Jurkat, Clone E6-1 (cell line): ENCODE results near the gene HSDL2.
"Not testable (repeated sequence)": the region's sequence is repeated elsewhere in the genome, so short reads cannot be mapped to it uniquely, and the experiment has no call there.

Experiments
- DNase-seq: peaks from one replicate; pipeline ENCODE4 v3.0.0-alpha.2; 2011; ENCODE audit warnings: low read depth, low spot score
- H3K4me3 ChIP-seq: 2 replicates; pipeline ENCODE4 v1.5.1; 2011; ENCODE audit warnings: mild to moderate bottlenecking, low read length, control low read depth, moderate library complexity

Gene HSDL2

DNA sequence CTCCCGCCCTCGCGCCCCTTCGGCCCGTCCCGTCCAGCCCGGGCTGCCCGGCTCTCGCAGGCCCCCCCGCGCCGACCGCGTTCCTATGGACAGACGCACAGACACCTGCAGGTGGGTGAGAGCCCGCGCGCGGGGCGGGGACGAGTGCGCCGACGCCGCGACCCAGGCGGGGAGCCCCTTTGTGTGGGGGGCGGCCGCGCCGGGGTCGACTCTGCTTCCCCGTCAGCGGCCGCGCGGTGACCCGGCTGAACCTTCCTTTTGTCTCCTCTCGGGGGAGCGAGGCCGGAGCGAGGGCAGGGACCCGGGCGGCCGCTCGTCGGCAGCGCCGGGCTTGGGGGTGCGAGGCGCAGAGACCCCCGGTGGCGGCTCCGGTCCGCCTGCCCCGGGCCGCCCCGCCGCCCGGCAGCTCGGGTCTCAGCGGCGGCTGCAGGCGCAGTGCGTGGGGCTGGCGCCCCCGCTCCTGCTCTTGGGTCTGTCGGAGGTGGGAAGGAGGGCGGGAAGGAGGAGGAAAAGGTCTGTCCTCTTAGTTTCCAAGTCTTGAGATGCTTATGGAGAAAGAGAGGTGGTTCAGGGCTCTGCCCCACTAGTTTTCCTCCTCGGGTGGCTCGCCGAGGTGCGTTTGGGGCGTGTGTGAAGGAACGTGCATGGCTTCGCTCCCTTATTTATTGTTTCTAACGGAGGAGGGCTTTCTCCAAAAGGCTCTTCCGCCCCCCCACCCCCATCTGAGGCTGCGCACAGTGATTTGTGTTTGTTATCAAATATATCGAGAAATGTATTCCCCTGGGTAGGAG is 107.3 kb downstream of the HSDL2 start:
- peak overlapping the region; percentile 67 for H3K4me3 ChIP-seq
- DNase-seq, result peak; percentile 62

DNA sequence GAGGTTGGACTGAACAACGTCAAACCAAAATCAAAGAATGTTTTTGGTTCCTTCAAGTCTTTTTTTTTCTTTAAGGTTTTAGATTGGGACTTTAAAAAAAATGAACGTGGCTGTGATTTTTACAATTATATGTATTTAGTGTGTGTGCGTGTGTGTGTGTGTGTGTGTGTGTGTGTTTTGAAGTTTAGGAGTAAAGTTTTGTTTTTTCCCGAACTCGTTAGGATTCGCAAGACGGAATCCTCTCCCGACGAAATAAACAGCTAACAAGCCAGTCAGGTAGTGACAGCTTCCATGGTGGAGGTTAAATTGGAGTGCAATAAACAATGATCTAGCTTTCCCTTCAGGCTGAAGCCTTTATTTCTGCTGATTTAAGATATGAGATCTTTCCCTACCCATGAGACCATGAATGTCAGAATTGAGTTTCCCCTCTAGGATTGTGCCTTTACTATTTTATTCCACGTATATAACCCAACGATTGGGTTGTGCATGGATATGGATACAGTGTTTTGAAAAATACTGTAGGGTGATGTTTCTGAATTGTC is 108.0 kb downstream of the HSDL2 start:
- H3K4me3 ChIP-seq, result peak overlapping the region; percentile 67
- no peak for DNase-seq

DNA sequence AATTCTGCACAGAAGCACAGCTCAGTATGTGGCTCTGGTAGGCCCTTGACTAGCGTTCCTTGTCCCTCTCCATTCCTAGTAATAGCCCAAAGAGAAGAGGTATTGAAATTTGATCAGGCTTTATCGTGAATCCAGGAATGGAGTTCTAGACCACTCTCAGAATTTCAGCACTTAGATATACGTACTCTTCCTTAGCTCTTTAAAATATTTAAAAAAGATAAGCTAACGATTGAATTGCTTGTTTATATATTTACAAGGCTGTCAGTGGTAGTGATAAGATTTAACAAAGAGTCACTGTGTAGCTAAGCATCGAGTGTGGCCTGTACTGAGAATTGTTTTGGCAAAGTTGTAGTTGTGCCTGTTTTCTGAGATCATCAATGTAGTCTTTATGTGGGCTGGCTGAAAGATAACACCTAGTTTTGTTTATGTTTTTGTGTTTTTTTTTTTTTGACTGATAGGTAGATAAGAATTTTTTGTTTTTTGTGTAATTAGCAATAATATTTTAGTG is 109.2 kb downstream of the HSDL2 start:
- DNase-seq, result no peak
- no peak overlapping the region for H3K4me3 ChIP-seq

DNA sequence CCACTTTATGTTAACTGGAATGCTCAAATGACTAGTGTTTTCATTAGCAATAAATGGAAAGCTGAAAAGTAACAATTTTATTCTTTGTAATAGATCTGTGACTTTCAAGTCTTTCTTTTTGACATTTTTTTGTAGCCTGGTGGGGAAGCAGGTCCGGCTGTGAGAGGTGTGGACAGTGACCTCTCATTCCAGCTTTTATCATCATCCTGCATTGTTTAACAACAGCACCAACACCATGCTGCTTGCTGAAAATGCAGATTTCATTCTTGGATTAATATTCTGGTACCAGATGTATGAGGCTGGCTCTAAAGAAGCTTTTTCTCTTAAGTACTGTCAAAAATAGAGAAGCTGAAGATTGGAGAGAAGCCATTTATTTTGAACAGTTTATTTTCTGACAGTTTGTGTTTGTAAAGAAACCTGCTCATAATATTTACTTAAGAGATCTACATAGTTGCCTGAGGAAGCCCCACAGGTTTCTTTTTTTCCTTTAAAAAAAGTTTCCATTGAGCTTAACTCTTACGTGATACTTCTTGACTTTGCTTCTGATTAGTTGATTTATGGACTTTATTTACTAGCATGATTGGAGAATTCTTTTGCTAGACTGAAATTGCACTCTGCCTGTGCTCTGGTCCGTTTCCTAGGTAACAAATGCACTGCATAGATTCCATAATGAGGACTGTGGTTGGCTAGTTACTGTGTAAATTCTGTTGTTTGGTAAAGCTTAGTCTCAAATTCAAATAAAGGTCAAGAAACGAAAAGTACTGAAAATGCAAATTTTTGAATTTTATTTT is 110.2 kb downstream of the HSDL2 start:
- no peak overlapping the region for H3K4me3 ChIP-seq
- DNase-seq, result no peak

DNA sequence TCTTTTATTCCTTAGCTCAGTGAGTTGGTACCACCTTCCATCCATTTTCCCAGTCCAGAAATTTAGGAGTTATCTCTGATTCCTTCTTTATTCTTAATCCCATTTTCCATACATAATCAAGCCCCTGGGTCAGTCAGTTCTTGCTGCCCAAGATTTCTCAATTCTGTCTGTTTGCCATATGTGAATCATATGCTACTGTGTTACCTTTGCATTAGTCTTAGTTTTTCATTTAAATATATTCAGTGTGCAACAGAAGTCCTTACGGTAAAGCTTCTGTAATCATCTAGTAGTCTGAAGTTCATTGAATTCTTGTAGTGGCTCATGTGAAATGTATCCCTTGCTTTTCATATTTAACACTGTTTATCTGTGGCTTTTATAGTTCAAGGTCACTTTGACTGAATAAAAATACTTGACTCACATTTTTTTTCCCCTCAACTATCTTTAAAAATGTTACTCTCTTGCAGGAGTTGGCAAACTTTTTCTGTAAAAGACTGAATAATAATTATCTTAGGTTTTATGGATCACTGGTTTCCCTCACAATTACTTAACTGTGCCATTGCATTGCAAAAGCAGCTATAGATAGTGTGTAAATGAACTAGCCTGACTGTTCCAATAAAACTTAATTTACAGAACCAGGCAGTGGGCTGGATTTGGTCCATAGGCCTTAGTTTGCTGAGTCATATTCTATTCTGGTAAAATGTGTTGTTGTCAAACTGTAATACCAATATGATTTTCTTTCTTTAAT is 113.7 kb downstream of the HSDL2 start:
- no peak for DNase-seq

DNA sequence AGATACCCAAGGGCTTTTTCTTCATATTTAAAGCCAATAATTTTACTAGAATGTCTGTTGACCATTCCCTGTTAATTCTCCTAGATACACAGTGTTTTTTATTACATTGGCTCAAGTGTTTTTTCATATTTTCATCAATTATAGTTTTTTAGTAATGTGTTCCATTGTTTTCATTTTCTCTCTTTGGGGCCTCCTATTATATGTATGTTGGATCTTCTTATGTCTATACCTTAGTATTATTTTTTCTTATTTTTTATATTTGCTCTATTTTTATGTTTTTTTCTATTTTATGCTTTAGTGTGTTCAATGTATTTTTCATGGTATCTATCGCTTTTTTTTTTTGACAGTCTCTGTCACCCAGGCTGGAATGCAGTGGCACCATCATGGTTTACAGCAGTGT is 114.2 kb downstream of the HSDL2 start:
- H3K4me3 ChIP-seq, result no peak overlapping the region
- DNase-seq, result no peak

More for the DNA sequence above, 113.7 kb downstream of the HSDL2 start:
- no peak overlapping the region for H3K4me3 ChIP-seq

DNA sequence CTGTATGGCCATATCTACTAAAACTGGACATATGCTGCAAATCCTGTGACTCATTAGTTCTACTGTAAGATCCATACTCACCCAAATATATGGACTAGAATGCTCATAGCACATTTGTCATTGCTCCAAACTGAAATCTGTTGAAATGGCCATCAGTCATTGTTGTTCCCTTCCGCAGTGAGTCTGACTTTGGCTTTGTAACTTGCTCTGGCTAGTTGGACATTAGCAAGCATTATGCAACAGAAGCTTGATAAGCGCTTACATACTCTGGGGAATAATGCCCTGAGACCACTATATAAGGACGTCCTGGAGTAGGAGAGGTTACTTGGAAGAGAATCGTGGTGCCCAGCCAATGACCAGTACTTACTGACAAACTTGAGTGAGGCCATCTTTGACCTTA is 115.7 kb downstream of the HSDL2 start:
- no peak overlapping the region for H3K4me3 ChIP-seq
- DNase-seq, result no peak

DNA sequence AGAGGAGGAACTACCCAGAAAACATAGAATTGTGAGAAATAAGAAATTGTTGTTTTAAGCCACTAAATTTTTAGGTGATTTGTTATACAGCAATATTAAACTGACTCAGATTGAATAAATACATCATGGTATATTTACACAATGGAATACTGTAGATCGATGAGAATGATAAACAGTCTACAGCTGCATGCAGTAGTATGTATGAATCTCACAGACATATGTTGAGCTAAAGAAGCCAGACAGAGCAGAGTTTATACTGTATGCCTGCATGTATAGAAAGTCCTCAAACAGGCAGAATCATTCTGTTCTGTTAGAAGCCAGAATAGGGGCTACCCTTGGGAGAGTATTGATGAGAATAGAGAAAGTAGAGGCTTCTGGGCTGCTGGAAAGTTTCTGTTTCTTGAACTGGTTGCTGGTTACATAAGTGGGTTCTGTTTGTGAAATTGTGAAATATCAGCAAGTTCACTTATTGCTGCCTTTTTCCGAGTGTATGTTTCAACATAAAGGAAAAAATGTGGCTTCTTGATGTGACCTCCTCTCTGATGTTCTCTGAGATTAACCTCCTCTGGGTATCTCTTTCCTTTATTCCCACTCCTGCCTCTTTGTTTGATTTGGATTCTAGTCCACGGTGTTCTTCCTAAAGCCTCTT is 116.3 kb downstream of the HSDL2 start:
- H3K4me3 ChIP-seq, result no peak overlapping the region
- no peak for DNase-seq

DNA sequence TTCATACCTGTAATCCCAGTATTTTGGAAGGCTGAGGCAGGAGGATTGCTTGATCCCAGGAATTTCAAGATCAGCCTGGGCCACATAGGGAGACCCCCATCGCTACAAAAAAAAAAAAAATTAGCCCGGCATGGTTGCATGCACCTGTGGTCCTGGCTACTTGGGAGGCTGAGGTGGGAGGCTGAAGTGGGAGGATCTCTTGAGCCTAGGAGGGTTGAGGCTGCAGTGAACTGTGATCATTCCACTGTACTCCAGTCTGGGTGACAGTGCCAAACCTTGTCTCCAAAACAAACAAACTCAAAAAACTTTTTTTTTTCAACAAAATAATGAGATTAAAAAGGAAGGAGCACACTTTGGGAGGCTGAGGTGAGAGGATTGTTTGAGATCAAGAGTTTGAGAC is 120.9 kb downstream of the HSDL2 start:
- H3K4me3 ChIP-seq, result no peak overlapping the region
- DNase-seq, result no peak

DNA sequence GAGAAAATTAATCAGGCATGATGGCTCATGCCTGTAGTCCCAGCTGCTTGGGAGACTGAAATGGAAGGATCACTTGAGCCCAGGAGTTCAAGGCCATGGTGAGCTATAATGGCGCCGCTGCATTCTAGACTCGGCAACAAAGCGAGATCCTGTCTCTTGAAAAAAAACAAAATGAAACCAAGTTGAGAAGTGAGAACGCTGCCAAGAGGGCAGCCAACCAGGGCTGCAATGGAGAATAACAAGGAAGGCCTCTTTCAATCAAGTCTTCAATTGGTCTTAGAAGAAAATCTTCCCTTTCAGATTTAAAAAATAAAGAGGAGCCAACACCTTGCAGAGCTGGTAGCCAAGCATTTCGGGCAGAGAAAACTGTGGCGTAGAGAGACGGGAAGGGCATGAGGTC is 121.4 kb downstream of the HSDL2 start:
- H3K4me3 ChIP-seq, result no peak overlapping the region
- no peak for DNase-seq

DNA sequence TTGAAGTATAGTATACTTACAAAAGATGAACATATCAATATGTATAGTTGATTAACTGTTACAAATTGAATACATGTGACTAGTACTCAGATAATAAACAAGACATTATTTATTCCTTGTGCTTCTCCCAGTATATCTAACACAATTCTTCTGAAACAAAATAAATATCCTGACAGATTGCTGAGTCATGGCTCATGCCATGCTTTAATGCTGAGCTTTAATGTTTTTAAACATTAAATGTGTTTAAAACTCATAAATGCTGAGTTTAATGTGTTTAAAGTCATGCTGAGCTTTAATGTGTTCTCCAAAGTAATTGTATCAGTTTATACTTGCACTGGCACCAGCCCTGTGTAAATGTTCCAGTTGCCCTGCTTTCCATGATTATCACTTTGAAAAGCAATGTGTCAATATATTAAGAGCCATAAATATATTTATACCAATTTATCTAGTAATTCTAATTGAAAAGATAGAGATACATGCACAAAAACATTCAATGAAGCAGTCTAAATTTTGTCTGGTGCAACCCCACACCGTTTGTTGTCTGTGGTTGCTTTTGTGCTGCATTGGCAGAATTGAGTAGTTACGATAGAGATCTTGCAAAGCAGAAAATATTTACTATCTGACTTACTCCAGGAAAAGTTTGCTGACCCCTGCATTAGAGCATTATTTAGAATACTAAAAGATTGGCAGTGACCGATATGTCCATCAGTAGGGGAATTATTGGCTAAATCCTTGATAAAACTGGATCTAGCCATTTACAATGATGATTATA is 122.5 kb downstream of the HSDL2 start:
- DNase-seq, result no peak
- H3K4me3 ChIP-seq, result no peak overlapping the region

DNA sequence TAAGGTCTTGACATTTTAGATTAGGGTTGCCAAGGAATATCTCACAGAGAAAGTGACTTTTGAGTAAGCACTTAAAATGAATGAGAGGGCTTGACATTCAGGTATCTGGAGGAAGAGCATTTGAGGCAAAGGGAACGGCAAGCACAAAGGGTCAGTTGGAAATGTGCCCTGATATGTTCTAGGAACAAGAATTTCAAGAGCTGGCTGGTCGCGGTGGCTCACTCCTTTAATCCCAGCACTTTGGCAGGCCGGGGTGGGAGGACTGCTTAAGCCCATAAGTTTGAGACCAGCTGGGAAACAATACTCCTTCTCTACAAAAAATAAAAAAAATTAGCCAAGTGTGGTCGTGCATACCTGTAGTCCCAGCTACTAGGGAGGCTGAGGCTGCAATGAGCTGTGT is 123.3 kb downstream of the HSDL2 start:
- DNase-seq, result no peak
- no peak overlapping the region for H3K4me3 ChIP-seq

DNA sequence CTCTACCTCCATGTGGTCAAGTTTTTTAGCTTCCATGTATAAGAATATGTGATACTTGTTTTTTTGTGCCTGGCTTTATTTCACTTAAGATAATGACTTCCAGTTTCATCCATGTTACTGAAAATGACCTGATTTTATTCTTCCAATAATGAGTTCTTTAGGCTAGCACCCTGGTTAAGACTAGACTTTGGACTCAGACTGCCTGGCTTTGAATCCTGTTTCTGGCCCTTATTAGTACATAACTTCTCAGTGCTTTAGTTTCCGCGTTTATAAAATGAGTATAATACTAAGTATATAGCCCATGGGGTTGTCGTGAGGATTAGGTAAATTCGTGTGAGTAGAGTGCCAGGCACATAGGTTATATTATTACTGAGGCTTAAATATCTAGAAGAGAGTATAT is 125.2 kb downstream of the HSDL2 start:
- no peak overlapping the region for H3K4me3 ChIP-seq
- DNase-seq, result no peak

DNA sequence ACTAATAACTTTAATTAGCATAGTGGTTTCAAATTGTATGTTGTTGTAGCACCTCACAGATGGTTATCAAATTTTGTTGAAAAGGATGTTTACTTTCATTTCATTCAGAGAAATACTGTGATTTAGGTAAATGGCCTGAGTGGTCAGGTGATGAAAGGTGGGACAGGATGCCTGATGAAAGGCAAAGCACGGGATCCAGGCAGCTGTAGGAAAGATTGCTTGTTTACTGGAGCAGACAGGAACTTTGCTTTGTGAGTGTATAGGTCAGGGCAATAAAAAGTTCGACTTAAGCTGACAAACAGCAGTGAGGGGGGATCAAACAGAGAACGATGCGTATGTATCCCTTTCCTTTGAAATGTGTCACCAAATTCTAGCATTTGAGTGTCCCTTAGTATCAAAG is 125.7 kb downstream of the HSDL2 start:
- H3K4me3 ChIP-seq, result no peak overlapping the region
- no peak for DNase-seq

DNA sequence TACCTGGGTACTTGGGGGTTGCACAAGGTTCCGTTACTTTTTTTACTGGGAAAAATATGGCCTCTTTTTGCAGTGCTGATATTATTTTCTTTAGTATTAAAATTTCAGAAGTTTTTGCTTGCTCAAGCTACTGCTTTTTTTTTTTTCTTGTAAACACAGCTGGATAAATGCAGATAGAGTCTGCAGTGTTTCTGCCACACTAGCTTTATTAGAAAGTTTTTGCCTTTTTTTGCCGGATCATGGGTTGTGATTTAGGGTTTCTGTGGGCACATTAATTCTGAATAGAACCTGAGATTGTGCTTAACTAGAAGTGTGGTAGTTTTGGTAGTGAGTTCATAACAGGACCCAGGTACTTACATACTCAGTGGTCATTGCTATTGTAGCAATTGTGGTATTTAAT is 126.7 kb downstream of the HSDL2 start:
- no peak overlapping the region for H3K4me3 ChIP-seq
- no peak for DNase-seq

DNA sequence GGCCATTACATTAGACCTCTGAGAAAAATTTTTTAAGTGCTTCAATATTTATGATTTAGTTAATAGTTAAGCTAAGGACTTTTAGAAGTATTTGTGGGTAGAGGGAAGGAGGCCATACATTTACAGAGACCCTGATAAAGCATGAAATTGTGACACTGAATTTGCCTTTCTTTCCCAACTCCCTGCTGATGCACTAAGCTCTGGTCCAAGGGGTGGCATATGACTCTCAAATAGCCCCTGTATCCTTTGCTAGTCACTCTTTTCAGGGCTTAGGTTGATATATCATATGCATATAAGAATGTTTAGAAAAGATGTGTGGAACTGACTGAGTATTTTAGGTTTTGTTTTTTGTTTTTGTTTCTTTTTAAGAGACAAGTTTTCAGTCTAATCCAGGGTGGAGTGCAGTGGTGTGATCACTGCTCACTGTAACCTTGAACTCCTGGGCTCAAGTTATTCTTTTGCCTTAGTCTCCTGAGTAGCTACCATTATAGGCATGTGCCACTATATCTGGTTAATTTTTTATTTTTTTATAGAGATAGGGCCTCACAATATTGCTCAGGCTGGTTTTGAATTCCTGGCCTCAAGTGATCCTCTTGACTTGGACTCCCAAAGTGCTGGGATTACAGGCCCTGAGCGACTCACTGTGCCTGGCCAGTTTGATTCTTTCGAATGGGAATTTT is 127.2 kb downstream of the HSDL2 start:
- DNase-seq, result no peak
- no peak overlapping the region for H3K4me3 ChIP-seq

DNA sequence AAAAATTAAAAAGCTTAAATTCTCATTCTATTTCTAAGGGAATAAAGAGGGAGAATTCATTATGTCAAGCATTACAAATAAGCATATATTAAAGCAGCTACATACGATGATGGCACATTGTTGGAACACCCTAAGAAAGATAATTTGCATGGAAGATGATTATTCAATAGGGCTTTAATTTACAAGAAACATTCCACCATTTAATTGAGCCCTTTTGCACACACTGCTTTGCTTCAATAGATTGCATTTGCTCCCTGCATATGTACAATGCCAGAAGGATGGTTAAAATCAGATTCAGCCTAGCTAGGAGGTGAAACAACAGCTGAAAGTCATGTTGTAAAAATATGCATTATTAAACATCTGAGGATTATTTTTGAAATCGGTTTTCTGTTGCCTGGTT is 128.5 kb downstream of the HSDL2 start:
- H3K4me3 ChIP-seq, result no peak overlapping the region
- no peak for DNase-seq

DNA sequence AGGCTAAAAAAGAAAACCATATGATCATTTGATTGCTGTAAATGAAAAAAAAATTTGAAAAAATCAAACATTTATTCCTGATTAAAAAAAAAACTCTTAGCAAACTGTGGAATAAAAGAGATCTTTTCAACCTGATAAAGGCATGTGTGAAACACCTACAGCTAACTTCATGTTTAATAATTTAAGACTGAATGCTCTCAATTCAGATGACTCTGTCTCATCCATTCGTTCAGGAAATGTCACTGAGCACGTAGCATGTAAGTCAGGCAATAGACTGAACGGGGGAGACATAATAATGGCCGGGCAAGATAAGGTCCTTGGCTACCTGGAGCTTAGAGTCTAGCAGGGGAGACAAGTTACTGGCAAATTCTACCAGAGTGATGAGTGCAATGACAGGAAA is 132.5 kb downstream of the HSDL2 start:
- H3K4me3 ChIP-seq, DNase-seq: not testable (repeated sequence)
